ENCODE results near the gene MTF2.

The MTF2 gene

DNA sequence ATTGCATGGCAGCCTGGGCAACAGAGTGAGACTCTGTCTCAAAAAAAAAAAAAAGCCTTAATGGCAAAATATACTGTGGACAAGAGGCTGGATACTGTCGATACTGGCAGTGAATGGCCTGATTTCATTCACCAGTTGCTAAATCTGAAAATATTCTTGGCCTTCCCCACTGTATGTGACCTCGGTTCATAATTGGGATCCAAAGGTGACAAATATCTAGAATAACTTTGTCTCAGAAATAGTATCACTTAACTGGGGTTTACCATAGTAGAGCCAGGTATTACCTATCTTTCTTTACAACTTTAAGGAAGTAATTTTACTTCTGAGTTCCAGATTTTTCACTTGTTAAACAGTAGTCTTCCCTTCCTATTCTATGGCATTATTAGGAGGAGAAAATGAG, 8.4 kb downstream of the MTF2 start:
- no peak for DNase-seq

GRCh38 chr1:93093332-93094006, 14.4 kb downstream of the MTF2 start:
- DNase-seq: no peak

DNA sequence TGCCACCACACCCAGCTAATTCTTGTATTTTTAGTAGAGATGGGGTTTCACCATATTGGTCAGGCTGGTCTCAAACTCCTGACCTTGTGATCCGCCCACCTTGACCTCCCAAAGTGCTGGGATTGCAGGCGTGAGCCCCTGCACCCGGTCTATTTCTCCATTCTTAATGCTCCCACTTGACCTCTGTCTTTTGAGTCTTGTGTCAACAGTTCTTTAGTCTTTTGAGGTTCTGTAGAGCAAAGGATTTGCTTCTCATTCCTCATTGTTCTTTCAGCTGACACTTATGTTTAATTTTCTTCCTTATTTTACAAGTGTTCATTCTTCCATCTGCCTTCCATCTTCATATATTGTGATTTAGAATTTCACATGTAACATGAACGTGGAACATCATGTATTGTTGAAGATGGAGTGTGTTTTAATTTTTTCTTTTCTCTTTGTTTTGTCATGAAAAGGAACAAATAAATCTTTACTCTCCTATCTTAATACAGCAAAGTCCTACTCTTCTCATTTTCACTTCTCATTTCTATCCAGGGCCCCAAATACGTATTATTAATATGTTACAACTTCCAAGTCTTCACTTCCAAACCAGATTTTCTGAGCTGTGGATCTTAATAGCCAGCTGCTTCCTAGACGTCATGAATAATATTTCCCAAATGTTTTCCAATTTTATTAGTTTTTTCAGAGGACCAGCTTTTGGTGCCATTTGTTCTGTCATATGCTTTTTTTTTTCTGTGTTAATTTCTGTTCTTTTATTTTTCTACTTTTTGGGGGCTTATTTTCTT, 16.9 kb downstream of the MTF2 start:
- DNase-seq: no peak

- DNase-seq: no peak
Observed at GRCh38 chr1:93102142-93102541, 23.1 kb downstream of the MTF2 start.

DNA sequence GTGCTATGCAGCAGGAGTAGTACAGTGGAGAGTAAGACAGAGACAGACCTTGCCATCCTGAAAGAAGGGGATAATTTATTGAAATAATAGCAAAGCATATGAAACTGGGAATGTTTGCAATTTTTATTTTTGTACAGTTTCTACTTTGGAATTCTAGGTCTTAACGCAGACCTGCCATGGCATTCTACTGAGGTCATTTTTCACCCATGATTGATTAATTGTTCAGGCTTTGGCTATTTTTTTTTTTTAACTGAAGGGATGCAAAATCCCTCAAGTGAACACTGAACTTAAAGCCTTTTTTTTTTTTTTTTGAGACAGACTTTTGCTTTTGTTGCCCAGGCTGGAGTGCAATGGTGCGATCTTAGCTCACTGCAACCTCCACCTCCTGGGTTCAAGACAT, 27.1 kb downstream of the MTF2 start:
- no peak for DNase-seq

- no peak for DNase-seq
Observed at GRCh38 chr1:93107395-93107794, 28.3 kb downstream of the MTF2 start.

GRCh38 chr1:93108335-93108734, 29.3 kb downstream of the MTF2 start:
- no peak for DNase-seq

DNA sequence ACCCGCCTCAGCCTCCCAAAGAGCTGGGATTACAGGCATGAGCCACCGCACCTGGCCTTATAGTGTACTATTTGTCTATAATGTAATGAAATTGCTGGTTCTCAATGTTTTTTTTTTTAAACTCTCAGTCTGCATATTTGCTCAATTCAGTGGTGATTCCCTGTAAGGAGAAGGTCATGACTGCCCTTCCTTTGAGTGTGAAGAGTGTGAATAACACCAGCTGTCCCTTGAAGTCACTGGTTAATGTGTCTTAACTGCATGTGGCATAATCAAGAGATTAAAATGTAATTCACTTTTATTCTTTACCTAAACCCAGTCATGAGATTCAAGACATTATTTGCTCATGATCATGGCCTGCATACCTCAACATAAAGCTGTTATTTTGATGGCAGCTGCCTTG, 30.5 kb downstream of the MTF2 start:
- no peak for DNase-seq

DNA sequence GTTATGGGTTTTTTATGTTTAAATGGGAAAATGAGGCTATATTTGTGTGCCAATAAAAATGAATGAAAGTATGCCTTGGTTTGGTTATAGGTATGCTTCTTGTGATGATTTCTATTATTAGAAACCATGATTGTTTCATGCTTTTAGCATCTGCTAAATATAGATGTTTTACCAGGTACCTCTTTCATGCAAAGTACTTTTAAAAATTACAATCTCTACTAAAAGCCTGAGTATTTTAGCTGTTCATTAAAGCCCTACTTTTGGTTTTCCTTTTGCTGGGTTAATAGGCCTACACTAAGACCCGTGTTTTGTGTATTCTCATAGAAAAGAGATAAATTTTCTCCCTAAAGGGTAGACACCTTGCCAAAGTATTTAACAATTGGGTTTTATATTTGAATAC, 32.0 kb downstream of the MTF2 start:
- DNase-seq: no peak

- no peak for DNase-seq
Observed at GRCh38 chr1:93111561-93111960, 32.5 kb downstream of the MTF2 start.

DNA sequence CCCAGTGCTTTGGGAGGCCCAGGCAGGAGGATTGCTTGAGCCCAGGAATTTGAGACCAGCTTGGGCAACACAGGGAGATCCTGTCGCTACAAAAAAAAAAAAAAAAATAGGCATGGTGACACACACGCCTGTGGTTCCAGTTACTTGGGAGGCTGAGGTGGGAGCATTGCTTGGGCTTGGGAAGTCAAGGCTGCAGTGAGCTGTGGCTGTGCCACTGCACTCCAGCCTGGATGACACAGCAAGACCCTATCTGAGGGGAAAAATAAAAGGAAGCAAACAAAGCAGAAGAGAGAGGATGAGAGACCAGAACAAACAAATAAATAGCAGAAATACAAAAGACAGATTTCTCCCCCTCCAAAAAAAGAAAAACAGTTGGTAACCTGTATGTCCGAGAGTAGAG, 34.0 kb downstream of the MTF2 start:
- DNase-seq: no peak

GRCh38 chr1:93114391-93114790, 35.3 kb downstream of the MTF2 start:
- DNase-seq: no peak

GRCh38 chr1:93120614-93121013, 41.5 kb downstream of the MTF2 start:
- no peak for DNase-seq

DNA sequence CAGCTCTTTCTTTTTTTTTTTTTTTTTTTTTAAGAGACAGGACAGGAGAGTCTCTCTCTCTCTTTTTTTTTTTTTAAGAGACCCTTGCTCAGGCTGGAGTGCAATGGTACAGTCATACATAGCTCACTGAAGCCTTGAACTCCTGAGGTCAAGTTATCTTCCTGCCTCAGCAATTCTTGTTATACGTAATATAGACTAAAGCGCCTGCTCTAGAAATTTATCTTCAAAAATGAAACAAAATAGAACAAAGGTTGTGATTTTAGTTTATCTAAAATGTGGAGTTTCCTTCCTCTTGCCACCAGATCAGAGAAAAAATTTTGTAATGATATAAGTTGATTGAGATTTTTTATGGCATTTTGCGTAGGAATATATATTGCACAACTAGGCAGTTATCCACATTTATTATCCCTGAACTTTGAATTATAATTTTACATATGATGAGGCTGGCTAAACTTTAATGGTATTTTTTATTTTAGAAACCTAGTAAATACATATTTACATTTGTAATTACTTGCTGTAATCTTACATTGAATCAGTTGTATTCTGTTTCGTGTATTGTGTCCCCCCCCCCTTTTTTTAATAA, 44.2 kb downstream of the MTF2 start:
- no peak for DNase-seq

- no peak for DNase-seq
Observed at GRCh38 chr1:93124556-93125355, 45.7 kb downstream of the MTF2 start.

DNA sequence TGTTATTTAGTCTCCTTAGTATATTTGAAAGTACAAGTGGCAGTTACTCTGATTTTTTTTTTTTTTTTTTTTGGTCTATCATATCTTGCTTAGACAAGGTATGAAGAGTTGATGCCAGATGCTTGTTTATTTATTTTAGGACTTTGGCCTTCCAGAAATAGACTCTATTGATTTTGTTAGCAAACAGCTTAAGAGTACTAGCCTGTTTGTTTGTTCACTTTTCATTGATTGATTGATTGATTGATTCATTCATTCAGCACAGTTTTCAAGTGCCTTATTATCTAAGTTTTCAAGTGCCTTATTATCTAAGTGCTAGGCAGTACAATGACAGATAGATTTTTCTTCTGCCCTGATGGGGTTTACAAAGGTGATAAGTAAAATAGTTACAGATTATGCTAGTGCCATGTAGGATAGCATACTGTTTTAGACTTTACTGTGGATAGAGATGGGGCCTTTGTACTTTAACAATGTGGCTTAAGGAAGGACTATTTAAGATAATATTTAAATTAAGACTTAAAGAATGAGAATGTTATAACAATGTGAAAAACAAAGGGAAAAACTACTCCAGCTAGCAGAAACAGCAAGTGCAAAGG, 50.5 kb downstream of the MTF2 start:
- DNase-seq: no peak

GRCh38 chr1:93132638-93133037, 53.6 kb downstream of the MTF2 start:
- no peak for DNase-seq

GRCh38 chr1:93136445-93136844, 57.4 kb downstream of the MTF2 start:
- no peak for DNase-seq

- DNase-seq: no peak
Observed at GRCh38 chr1:93137604-93138292, 58.7 kb downstream of the MTF2 start.

DNA sequence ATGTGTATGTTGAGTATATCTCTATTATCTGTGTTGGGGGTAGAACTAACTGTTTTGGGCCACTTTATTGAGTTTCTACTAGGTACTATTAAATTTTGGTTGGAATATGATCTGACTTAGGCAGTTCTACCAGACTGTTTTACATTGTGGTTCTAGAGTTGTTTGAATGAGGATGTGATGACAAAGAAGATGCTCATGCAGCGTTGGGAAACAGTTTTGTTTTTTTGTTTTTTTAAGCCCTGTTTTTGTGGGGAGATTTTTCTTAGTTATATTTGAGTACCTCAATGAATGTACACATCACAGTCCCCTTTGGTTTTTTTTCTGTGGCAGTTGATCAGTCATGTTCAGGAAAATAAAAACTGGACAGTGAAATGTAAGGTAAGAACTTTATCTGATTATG, 61.0 kb downstream of the MTF2 start:
- no peak for DNase-seq

- DNase-seq: no peak
Observed at GRCh38 chr1:93142161-93142560, 63.1 kb downstream of the MTF2 start.

DNA sequence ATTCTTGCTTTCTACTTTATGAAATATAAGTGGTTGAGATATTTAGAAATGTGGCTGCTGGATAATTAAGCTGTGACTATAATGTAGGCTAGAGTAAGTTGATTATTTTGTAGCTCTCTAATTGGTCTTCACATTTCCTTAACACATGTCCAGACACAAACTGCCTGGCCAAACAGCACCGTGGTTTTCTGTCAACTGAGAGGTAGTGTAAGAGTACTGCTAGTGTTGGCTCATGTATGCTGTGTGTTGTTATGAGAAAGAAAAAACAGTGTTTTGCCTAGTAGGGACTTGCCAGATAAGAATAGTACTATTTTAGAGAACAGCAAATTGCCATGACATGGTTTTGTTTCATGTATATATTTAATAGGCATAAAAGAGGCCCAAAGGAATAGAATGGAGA, 64.1 kb downstream of the MTF2 start:
- no peak for DNase-seq

- DNase-seq: no peak
Observed at GRCh38 chr1:93143769-93144168, 64.7 kb downstream of the MTF2 start.
